SK-N-SH treated with all-trans-retinoic acid at 6 μM for 48 hours (cell line): ENCODE data around the gene ZNF805.
"Not testable (repeated sequence)": the region's sequence is repeated elsewhere in the genome, so short reads cannot be mapped to it uniquely, and the experiment has no call there.

Source experiments
- ATAC-seq: fragments of 200-7000 bp; cut with Tn5 transposase; 3 replicates; pipeline ENCODE4 v1.9.1; 2020; ENCODE audit warnings: mild to moderate bottlenecking, moderate library complexity
- ARNTL ChIP-seq: fragments of 450-650 bp; formaldehyde crosslinking; IDR thresholded peaks from 2 replicates; pipeline ENCODE4 v1.5.0; 2020; ENCODE audit warnings: low read depth, mild to moderate bottlenecking, moderate library complexity, borderline replicate concordance
- BACH2 ChIP-seq: fragments of 250-450 bp; sonication (Bioruptor Pico); IDR thresholded peaks from 2 replicates; pipeline ENCODE4 v1.9.0; 2021; ENCODE audit warnings: mild to moderate bottlenecking, borderline replicate concordance
- CSDC2 ChIP-seq: fragments of 250-450 bp; sonication (Bioruptor Pico); IDR thresholded peaks from 2 replicates; pipeline ENCODE4 v1.5.0; 2020; ENCODE audit warnings: mild to moderate bottlenecking, moderate library complexity
- CSRNP3 ChIP-seq: fragments of 250-450 bp; sonication (Bioruptor Pico); IDR thresholded peaks from 2 replicates; pipeline ENCODE4 v1.5.1; 2021; ENCODE audit warnings: mild to moderate bottlenecking, moderate library complexity
- ESRRG ChIP-seq: fragments of 250-450 bp; sonication (Bioruptor Pico); IDR thresholded peaks from 2 replicates; pipeline ENCODE4 v1.6.1; 2021; ENCODE audit warnings: mild to moderate bottlenecking
- GLIS3 ChIP-seq: fragments of 250-450 bp; sonication (Bioruptor Pico); IDR thresholded peaks from 2 replicates; pipeline ENCODE4 v1.5.0; 2020; ENCODE audit warnings: mild to moderate bottlenecking, moderate library complexity
- ISL1 ChIP-seq: fragments of 250-450 bp; sonication (Bioruptor Pico); IDR thresholded peaks from 2 replicates; pipeline ENCODE4 v2.1.2; 2022; ENCODE audit warnings: mild to moderate bottlenecking, moderate library complexity
- OSR1 ChIP-seq: fragments of 250-450 bp; sonication (Bioruptor Pico); IDR thresholded peaks from 2 replicates; pipeline ENCODE4 v1.8.0; 2022; ENCODE audit warnings: moderate library complexity, mild to moderate bottlenecking, inconsistent platforms
- PPARA ChIP-seq: fragments of 250-450 bp; sonication (Bioruptor Pico); IDR thresholded peaks from 2 replicates; pipeline ENCODE4 v1.5.0; 2020; ENCODE audit warnings: mild to moderate bottlenecking, borderline replicate concordance
- RARB ChIP-seq: fragments of 250-450 bp; sonication (Bioruptor Pico); IDR thresholded peaks from 2 replicates; pipeline ENCODE4 v1.8.0; 2021; ENCODE audit warnings: mild to moderate bottlenecking, moderate library complexity
- SNAI2 ChIP-seq: fragments of 250-450 bp; sonication (Bioruptor Pico); IDR thresholded peaks from 2 replicates; pipeline ENCODE4 v1.5.0; 2020; ENCODE audit warnings: mild to moderate bottlenecking, moderate library complexity
- TCF4 ChIP-seq: fragments of 250-450 bp; sonication (Bioruptor Pico); IDR thresholded peaks from 2 replicates; pipeline ENCODE4 v1.8.0; 2021; ENCODE audit warnings: mild to moderate bottlenecking, moderate library complexity, borderline replicate concordance
- TOX ChIP-seq: fragments of 250-450 bp; sonication (Bioruptor Pico); IDR thresholded peaks from 2 replicates; pipeline ENCODE4 v1.8.0; 2021; ENCODE audit warnings: mild to moderate bottlenecking, moderate library complexity, borderline replicate concordance
- ZC3H10 ChIP-seq: fragments of 250-450 bp; sonication (Bioruptor Pico); IDR thresholded peaks from 2 replicates; pipeline ENCODE4 v1.5.1; 2021; ENCODE audit warnings: mild to moderate bottlenecking, moderate library complexity
- ZFP3 ChIP-seq: fragments of 250-450 bp; sonication (Bioruptor Pico); IDR thresholded peaks from 2 replicates; pipeline ENCODE4 v1.5.0; 2020; ENCODE audit warnings: mild to moderate bottlenecking, moderate library complexity
- ZFP30 ChIP-seq: fragments of 450-650 bp; formaldehyde crosslinking; IDR thresholded peaks from 2 replicates; pipeline ENCODE4 v1.5.0; 2022; ENCODE audit warnings: mild to moderate bottlenecking, moderate library complexity
- ZNF565 ChIP-seq: fragments of 450-650 bp; formaldehyde crosslinking; conservative IDR thresholded peaks from 2 replicates; pipeline ENCODE4 v1.5.0; 2020; ENCODE audit warnings: low read depth, mild to moderate bottlenecking, moderate library complexity
- ZNF70 ChIP-seq: fragments of 450-650 bp; formaldehyde crosslinking; IDR thresholded peaks from 2 replicates; pipeline ENCODE4 v1.5.0; 2020; ENCODE audit warnings: mild to moderate bottlenecking, moderate library complexity
- ZNF8 ChIP-seq: fragments of 450-650 bp; formaldehyde crosslinking; IDR thresholded peaks from 2 replicates; pipeline ENCODE4 v1.5.0; 2020; ENCODE audit warnings: mild to moderate bottlenecking, moderate library complexity
- TF ChIP-seq, protein P1 (sequence below): fragments of 250-450 bp; sonication (Bioruptor Pico); IDR thresholded peaks from 2 replicates; pipeline ENCODE4 v1.5.1; 2020; ENCODE audit warnings: low read depth, mild to moderate bottlenecking, moderate library complexity
- TF ChIP-seq, protein P2 (sequence below): fragments of 250-450 bp; sonication (Bioruptor Pico); IDR thresholded peaks from 2 replicates; pipeline ENCODE4 v1.8.0; 2020; ENCODE audit warnings: mild to moderate bottlenecking, moderate library complexity, borderline replicate concordance
- TF ChIP-seq, protein P3 (sequence below): fragments of 250-450 bp; sonication (Bioruptor Pico); IDR thresholded peaks from 2 replicates; pipeline ENCODE4 v1.5.0; 2020; ENCODE audit warnings: mild to moderate bottlenecking, moderate library complexity

The ZNF805 gene

GRCh38 chr19:57249329-57249728 is 8.9 kb downstream of the ZNF805 start:
- ATAC-seq: no peak

GRCh38 chr19:57253767-57254166 is 13.3 kb downstream of the ZNF805 start:
- ATAC-seq: not testable (repeated sequence)

More at GRCh38 chr19:57249329-57249728, 8.9 kb downstream of the ZNF805 start:
- TF ChIP-seq ZNF8 (no peak), RARB (CRISPR knock-in tag) (no peak), BACH2 (CRISPR knock-in tag) (no peak), TCF4 (CRISPR knock-in tag) (no peak), ZC3H10 (CRISPR knock-in tag) (no peak), PPARA (CRISPR knock-in tag) (no peak), SNAI2 (no peak), ESRRG (CRISPR knock-in tag) (no peak), ZNF565 (CRISPR knock-in tag) (no peak), ARNTL (CRISPR knock-in tag) (no peak), CSDC2 (CRISPR knock-in tag) (no peak), GLIS3 (no peak), OSR1 (CRISPR knock-in tag) (no peak), ZFP30 (CRISPR knock-in tag) (no peak), ZNF70 (no peak), ZFP3 (no peak), CSRNP3 (CRISPR knock-in tag) (no peak)
- TF ChIP-seq, protein P1, sequence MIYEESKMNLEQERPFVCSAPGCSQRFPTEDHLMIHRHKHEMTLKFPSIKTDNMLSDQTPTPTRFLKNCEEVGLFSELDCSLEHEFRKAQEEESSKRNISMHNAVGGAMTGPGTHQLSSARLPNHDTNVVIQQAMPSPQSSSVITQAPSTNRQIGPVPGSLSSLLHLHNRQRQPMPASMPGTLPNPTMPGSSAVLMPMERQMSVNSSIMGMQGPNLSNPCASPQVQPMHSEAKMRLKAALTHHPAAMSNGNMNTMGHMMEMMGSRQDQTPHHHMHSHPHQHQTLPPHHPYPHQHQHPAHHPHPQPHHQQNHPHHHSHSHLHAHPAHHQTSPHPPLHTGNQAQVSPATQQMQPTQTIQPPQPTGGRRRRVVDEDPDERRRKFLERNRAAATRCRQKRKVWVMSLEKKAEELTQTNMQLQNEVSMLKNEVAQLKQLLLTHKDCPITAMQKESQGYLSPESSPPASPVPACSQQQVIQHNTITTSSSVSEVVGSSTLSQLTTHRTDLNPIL (CRISPR knock-in tag): no peak
- TF ChIP-seq, protein P2, sequence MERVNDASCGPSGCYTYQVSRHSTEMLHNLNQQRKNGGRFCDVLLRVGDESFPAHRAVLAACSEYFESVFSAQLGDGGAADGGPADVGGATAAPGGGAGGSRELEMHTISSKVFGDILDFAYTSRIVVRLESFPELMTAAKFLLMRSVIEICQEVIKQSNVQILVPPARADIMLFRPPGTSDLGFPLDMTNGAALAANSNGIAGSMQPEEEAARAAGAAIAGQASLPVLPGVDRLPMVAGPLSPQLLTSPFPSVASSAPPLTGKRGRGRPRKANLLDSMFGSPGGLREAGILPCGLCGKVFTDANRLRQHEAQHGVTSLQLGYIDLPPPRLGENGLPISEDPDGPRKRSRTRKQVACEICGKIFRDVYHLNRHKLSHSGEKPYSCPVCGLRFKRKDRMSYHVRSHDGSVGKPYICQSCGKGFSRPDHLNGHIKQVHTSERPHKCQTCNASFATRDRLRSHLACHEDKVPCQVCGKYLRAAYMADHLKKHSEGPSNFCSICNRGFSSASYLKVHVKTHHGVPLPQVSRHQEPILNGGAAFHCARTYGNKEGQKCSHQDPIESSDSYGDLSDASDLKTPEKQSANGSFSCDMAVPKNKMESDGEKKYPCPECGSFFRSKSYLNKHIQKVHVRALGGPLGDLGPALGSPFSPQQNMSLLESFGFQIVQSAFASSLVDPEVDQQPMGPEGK (CRISPR knock-in tag): no peak
- TF ChIP-seq, protein P3, sequence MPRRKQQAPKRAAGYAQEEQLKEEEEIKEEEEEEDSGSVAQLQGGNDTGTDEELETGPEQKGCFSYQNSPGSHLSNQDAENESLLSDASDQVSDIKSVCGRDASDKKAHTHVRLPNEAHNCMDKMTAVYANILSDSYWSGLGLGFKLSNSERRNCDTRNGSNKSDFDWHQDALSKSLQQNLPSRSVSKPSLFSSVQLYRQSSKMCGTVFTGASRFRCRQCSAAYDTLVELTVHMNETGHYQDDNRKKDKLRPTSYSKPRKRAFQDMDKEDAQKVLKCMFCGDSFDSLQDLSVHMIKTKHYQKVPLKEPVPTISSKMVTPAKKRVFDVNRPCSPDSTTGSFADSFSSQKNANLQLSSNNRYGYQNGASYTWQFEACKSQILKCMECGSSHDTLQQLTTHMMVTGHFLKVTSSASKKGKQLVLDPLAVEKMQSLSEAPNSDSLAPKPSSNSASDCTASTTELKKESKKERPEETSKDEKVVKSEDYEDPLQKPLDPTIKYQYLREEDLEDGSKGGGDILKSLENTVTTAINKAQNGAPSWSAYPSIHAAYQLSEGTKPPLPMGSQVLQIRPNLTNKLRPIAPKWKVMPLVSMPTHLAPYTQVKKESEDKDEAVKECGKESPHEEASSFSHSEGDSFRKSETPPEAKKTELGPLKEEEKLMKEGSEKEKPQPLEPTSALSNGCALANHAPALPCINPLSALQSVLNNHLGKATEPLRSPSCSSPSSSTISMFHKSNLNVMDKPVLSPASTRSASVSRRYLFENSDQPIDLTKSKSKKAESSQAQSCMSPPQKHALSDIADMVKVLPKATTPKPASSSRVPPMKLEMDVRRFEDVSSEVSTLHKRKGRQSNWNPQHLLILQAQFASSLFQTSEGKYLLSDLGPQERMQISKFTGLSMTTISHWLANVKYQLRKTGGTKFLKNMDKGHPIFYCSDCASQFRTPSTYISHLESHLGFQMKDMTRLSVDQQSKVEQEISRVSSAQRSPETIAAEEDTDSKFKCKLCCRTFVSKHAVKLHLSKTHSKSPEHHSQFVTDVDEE (CRISPR knock-in tag): no peak

DNA sequence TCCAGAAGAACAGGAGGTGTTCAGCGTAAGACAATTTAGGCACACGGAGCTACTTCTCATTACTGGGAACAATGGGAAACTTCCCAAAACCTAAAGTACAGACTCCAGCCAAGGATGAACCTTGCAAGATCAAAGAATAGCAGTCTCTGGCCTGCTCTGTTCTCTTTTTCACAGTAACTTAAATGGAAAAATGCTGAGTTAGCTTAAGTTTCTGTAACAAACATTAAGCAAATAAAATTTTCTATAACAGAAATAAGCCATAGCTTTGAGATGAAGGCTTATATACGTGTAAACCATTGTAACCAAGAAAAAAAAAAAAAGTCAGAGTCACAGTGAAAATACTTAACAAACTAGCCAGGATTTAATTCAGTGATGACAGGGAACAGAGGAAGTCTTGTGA is 21.6 kb downstream of the ZNF805 start:
- no peak for TF ChIP-seq ZNF565 (CRISPR knock-in tag)
- ATAC-seq: no peak

DNA sequence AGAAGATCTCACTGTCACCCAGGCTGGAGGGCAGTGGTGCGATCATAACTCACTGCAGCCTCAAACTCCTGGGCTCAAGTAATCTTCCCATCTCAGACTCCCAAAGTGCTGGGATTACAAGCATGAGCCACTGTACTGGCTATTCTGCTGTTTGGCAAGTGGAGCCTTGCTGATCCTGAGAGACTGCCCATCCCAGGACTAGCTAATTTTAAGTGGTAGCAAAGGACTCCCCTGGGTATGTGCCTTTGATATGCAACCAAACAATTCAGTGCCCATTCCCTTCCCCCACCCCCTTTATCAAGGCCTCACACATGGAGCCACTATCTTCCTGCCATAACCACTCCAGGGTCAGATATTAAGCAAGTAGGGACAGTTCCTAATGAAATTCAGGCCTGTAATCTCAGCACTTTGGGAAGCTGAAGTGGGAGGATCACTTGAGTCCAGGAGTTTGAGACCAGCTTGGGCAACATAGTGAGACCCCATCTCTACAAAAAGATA is 22.9 kb downstream of the ZNF805 start:
- no peak for ATAC-seq
- TF ChIP-seq TCF4 (CRISPR knock-in tag): no peak
- no peak for TF ChIP-seq OSR1 (CRISPR knock-in tag)
- TF ChIP-seq, protein P3 (CRISPR knock-in tag): no peak
- TF ChIP-seq ESRRG (CRISPR knock-in tag): no peak
- no peak for TF ChIP-seq RARB (CRISPR knock-in tag)
- TF ChIP-seq ZNF8: no peak
- TF ChIP-seq SNAI2: no peak
- TF ChIP-seq PPARA (CRISPR knock-in tag): no peak
- TF ChIP-seq CSRNP3 (CRISPR knock-in tag): no peak
- TF ChIP-seq ZNF70: no peak
- TF ChIP-seq TOX (CRISPR knock-in tag): no peak
- TF ChIP-seq, protein P2 (CRISPR knock-in tag): no peak
- TF ChIP-seq ZC3H10 (CRISPR knock-in tag): no peak
- TF ChIP-seq ISL1 (CRISPR knock-in tag): no peak
- no peak for TF ChIP-seq GLIS3
- TF ChIP-seq ZFP30 (CRISPR knock-in tag): no peak
